Measurements from ENCODE around the gene CA10.
A peak's percentile ranks its signal among the peaks of the same experiment; 100 is the strongest.

Gene CA10

GRCh38 chr17:52128721-52129120 is 29.8 kb downstream of the CA10 start:
- H3K4me3 ChIP-seq (ENCODE audit: low read depth, low read length) = no peak overlapping the region
- TF ChIP-seq, protein P1, sequence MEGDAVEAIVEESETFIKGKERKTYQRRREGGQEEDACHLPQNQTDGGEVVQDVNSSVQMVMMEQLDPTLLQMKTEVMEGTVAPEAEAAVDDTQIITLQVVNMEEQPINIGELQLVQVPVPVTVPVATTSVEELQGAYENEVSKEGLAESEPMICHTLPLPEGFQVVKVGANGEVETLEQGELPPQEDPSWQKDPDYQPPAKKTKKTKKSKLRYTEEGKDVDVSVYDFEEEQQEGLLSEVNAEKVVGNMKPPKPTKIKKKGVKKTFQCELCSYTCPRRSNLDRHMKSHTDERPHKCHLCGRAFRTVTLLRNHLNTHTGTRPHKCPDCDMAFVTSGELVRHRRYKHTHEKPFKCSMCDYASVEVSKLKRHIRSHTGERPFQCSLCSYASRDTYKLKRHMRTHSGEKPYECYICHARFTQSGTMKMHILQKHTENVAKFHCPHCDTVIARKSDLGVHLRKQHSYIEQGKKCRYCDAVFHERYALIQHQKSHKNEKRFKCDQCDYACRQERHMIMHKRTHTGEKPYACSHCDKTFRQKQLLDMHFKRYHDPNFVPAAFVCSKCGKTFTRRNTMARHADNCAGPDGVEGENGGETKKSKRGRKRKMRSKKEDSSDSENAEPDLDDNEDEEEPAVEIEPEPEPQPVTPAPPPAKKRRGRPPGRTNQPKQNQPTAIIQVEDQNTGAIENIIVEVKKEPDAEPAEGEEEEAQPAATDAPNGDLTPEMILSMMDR (IDR thresholded peaks at IDR 0.05; ENCODE audit: low read depth, low read length) = no peak

GRCh38 chr17:52124993-52125392 is 33.5 kb downstream of the CA10 start:
- TF ChIP-seq, protein P1 (IDR thresholded peaks at IDR 0.05; ENCODE audit: low read depth, low read length) = no peak
- no peak overlapping the region for H3K4me3 ChIP-seq (ENCODE audit: low read depth, low read length)

DNA sequence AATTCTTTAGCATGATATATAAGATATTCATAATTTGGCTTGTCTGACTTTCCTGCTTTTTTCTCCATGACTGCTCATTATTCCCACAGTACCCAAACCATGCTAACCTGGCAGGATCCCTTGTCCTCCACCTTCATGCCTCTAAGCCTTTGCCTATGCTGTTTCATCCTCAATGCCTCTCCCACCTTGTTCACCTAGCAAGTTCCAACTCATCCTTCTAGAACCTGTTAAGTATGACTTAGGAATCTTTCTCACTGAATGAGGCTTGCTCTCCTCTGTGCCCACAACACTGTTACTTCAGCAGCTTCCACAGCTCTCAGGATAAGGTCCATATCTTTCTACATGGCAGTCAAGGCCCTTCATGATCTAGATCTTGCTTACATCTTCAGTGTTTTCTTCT is 34.0 kb downstream of the CA10 start:
- TF ChIP-seq, protein P1 (IDR thresholded peaks at IDR 0.05; ENCODE audit: low read depth, low read length) = no peak
- H3K4me3 ChIP-seq (ENCODE audit: low read depth, low read length) = no peak overlapping the region

DNA sequence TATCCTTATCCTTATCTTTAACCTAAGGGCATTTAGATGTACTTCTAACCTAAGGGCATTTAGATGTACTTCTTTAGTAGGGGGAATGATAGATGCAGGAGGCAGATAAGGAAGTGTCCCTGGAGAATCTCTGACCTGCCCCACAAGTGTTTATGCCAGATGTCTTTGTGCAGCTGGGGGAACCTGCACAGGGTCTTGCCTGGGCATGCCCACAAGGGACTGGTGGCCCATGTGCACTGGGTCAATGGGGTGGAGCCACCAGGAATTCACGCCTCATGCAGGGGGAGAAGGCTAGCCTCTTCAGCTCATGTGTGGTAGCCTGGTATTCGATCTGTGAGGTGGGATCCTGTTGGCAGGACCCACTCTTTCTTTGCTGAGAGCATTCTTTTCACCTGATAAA is 38.0 kb downstream of the CA10 start:
- H3K4me3 ChIP-seq (ENCODE audit: low read depth, low read length) = no peak overlapping the region
- TF ChIP-seq, protein P1 (IDR thresholded peaks at IDR 0.05; ENCODE audit: low read depth, low read length) = no peak

GRCh38 chr17:52110923-52111581 is 47.5 kb downstream of the CA10 start:
- H3K4me3 ChIP-seq (ENCODE audit: low read depth, low read length) = no peak overlapping the region
- TF ChIP-seq, protein P1 (IDR thresholded peaks at IDR 0.05; ENCODE audit: low read depth, low read length) = no peak

DNA sequence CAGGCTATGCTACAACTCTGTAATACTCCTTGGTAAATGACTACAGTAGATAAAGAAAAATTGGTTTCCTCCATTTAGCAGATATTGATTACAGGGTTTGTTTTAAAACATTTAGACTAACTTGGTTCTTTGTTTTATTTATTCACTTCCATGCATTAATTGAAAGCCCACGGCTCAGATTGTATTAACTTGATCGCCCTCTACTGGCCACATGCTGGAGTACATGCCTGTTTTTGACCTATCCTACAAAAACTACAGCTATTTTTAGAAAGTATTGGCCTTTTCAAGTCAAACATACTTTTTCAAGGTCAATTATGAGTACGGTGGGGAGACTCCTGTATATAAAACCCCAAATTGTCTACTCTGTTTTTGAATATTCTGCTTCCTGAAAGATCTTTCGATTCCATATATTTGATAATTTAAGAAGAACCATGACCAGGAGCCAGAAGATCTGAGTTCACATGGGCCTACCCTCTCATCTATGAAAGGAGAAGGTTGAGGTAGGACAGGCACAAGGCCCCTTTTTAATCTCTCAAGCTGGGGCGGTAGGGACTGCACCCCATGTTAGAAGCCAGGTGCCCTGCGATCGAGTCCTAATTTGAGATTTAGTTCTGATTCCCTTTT is 51.8 kb downstream of the CA10 start:
- TF ChIP-seq, protein P1 (IDR thresholded peaks at IDR 0.05; ENCODE audit: low read depth, low read length) = peak; percentile 49
- H3K4me3 ChIP-seq (ENCODE audit: low read depth, low read length) = no peak overlapping the region

GRCh38 chr17:52106072-52106471 is 52.4 kb downstream of the CA10 start:
- TF ChIP-seq, protein P1 (IDR thresholded peaks at IDR 0.05; ENCODE audit: low read depth, low read length) = no peak
- H3K4me3 ChIP-seq (ENCODE audit: low read depth, low read length) = no peak overlapping the region

Measured in WI38 (cell line).